Fibroblast of lung (primary cell): ENCODE measurements around the gene MLPH.

Experiments
- EZH2 ChIP-seq: IDR thresholded peaks from 2 replicates; pipeline ENCODE4 v1.5.1; 2012; ENCODE audit warnings: low read length, control low read depth, mild to moderate bottlenecking; ENCODE audit errors: missing control alignments
- TF ChIP-seq, protein P1 (sequence below), 2 donors: IDR thresholded peaks in 1 of 2; conservative IDR thresholded peaks in 1 of 2; 1 replicate in 1 of 2; 2 replicates in 1 of 2; pipeline ENCODE4 v1.5.1; 2011 to 2012; ENCODE audit warnings: low read length in 2 of 2, control low read depth in 1 of 2, inconsistent platforms in 1 of 2, low read depth in 1 of 2, mild to moderate bottlenecking in 1 of 2

DNA sequence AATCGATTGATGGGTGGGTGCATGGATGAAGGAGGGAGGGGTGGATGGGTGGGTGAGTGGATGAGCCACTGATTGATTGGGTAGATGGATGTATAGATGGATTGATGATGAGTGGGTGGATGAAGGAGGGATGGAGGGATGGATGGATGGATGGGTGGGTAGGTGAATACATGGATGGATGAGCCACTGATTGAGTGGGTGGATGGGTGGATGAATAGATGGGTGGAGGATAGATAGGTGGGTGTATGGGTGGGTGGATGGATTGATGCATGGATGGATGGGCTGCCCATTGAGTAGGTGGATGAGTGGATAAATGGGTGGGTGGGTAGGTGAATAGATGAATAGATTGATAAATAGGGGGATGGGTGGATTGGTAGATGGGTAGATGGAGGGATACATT is 30.9 kb downstream of the MLPH start:
- TF ChIP-seq, protein P1, sequence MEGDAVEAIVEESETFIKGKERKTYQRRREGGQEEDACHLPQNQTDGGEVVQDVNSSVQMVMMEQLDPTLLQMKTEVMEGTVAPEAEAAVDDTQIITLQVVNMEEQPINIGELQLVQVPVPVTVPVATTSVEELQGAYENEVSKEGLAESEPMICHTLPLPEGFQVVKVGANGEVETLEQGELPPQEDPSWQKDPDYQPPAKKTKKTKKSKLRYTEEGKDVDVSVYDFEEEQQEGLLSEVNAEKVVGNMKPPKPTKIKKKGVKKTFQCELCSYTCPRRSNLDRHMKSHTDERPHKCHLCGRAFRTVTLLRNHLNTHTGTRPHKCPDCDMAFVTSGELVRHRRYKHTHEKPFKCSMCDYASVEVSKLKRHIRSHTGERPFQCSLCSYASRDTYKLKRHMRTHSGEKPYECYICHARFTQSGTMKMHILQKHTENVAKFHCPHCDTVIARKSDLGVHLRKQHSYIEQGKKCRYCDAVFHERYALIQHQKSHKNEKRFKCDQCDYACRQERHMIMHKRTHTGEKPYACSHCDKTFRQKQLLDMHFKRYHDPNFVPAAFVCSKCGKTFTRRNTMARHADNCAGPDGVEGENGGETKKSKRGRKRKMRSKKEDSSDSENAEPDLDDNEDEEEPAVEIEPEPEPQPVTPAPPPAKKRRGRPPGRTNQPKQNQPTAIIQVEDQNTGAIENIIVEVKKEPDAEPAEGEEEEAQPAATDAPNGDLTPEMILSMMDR (conservative IDR thresholded peaks at IDR 0.05 in 1 of 2, IDR thresholded peaks at IDR 0.05 in 1 of 2; ENCODE audit: low read depth in 1 of 2, low read length in 2 of 2), result no peak
- no peak for TF ChIP-seq EZH2
